H1 (cell line): ENCODE results near the gene GATA1. TPM values are rescaled to one million over a fixed set of nuclear protein-coding genes. Genes with fewer than 3 reads are reported as not detected.

Experiments
- CTCF ChIA-PET: fragments of 300-600 bp; sonication (Branson Sonifier 250); formaldehyde crosslinking; loops from one replicate; lab custom pipeline; 2021; ENCODE audit not compliant: partially characterized antibody; lab: Charles Lee
- POLR2A ChIA-PET: fragments of 300-600 bp; sonication (Branson Sonifier 250); formaldehyde crosslinking; loops from one replicate; lab custom pipeline; 2021; ENCODE audit warnings: inconsistent platforms; ENCODE audit not compliant: partially characterized antibody; lab: Charles Lee
- DNase-seq, 2 experiments: peaks; one replicate each; pipeline versions ENCODE4 v3.0.0 to v3.0.0-alpha.2; 2010 to 2022; ENCODE audit warnings: low spot score in 2 of 2, low read depth in 1 of 2, mixed read lengths in 1 of 2
- FAIRE-seq: peaks from 2 replicates; lab custom pipeline; 2011; peaks lifted over from hg19 to GRCh38; lab: Jason Lieb, UNC
- H2AFZ ChIP-seq: 2 replicates; pipeline ENCODE4 v1.8.1; 2012; ENCODE audit warnings: low read length, inconsistent platforms
- H2AK5ac ChIP-seq: 2 replicates; pipeline ENCODE4 v1.6.1; 2013; ENCODE audit warnings: low read depth, low read length
- H2BK120ac ChIP-seq: replicated peaks from 2 replicates; pipeline ENCODE3; 2013; ENCODE audit warnings: low read depth, low read length, inconsistent platforms
- H2BK12ac ChIP-seq: 2 replicates; pipeline ENCODE4 v1.6.1; 2013; ENCODE audit warnings: low read depth, low read length
- H2BK15ac ChIP-seq: 2 replicates; pipeline ENCODE4 v1.6.1; 2013; ENCODE audit warnings: low read length
- H2BK20ac ChIP-seq: 2 replicates; pipeline ENCODE4 v1.6.1; 2013; ENCODE audit warnings: low read length
- H2BK5ac ChIP-seq: 2 replicates; pipeline ENCODE4 v1.6.1; 2013; ENCODE audit warnings: low read depth, low read length
- H3K14ac ChIP-seq: 2 replicates; pipeline ENCODE4 v1.6.1; 2013; ENCODE audit warnings: inconsistent platforms; ENCODE audit not compliant: insufficient read length
- H3K18ac ChIP-seq: 2 replicates; pipeline ENCODE4 v1.6.1; 2013; ENCODE audit warnings: low read length; ENCODE audit errors: extremely low read depth
- H3K23ac ChIP-seq: 2 replicates; pipeline ENCODE4 v1.6.1; 2013; ENCODE audit warnings: inconsistent platforms; ENCODE audit not compliant: insufficient read length
- H3K23me2 ChIP-seq: 2 replicates; pipeline ENCODE4 v1.6.1; 2013; ENCODE audit warnings: low read depth, low read length
- H3K27ac ChIP-seq: 2 replicates; pipeline ENCODE4 v1.6.1; 2011; ENCODE audit warnings: low read depth, low read length, inconsistent platforms
- H3K27me3 ChIP-seq, 4 experiments: replicated peaks in 1 of 4; 1 replicate in 1 of 4; 2 replicates in 3 of 4; pipeline versions ENCODE4 v1.6.1 to v1.8.1; 2011 to 2013; ENCODE audit warnings: low read length in 3 of 4, mild to moderate bottlenecking in 3 of 4, inconsistent platforms in 2 of 4, mixed read lengths in 2 of 4, moderate library complexity in 1 of 4; ENCODE audit not compliant: control insufficient read depth in 3 of 4, insufficient read depth in 3 of 4; ENCODE audit errors: extremely low read depth in 1 of 4
- H3K36me3 ChIP-seq, 4 experiments: 2 replicates each; pipeline versions ENCODE4 v1.6.1 to v1.8.1; 2011 to 2013; ENCODE audit warnings: mild to moderate bottlenecking in 4 of 4, low read length in 3 of 4, moderate library complexity in 2 of 4, control low read depth in 1 of 4, inconsistent platforms in 1 of 4; ENCODE audit not compliant: insufficient read depth in 4 of 4, control insufficient read depth in 2 of 4
- H3K4ac ChIP-seq: replicated peaks from 2 replicates; pipeline ENCODE3; 2013; ENCODE audit warnings: low read length, low read depth, mixed read lengths, inconsistent platforms; ENCODE audit not compliant: insufficient read length
- H3K4me1 ChIP-seq, 4 experiments: replicated peaks in 1 of 4; 1 replicate in 1 of 4; 2 replicates in 3 of 4; pipeline versions ENCODE4 v1.6.1 to v1.8.1; 2011 to 2013; ENCODE audit warnings: low read length in 3 of 4, inconsistent platforms in 2 of 4, mixed read lengths in 1 of 4; ENCODE audit not compliant: insufficient read depth in 4 of 4, control insufficient read depth in 3 of 4
- H3K4me2 ChIP-seq, 2 experiments: 2 replicates each; pipeline versions ENCODE4 v1.6.1 to v1.8.1; 2011 to 2013; ENCODE audit warnings: low read depth in 2 of 2, low read length in 2 of 2, control low read depth in 1 of 2, inconsistent platforms in 1 of 2, mild to moderate bottlenecking in 1 of 2; ENCODE audit not compliant: insufficient read depth in 1 of 2
- H3K4me3 ChIP-seq, 4 experiments: fragments of 200-600, 300-600 bp in 1 of 4; sonication (generic), shearing (Covaris generic), sonication (Bioruptor Twin) in 1 of 4; 2 replicates each; pipeline versions ENCODE4 v1.5.1 to v1.8.1; 2011 to 2016; ENCODE audit warnings: low read length in 4 of 4, low read depth in 3 of 4, control low read depth in 2 of 4, inconsistent platforms in 2 of 4, mild to moderate bottlenecking in 2 of 4, mixed read lengths in 1 of 4, moderate library complexity in 1 of 4; ENCODE audit not compliant: insufficient read depth in 2 of 4; ENCODE audit errors: extremely low read depth in 1 of 4
- H3K56ac ChIP-seq: replicated peaks from 2 replicates; pipeline ENCODE3; 2013; ENCODE audit warnings: low read depth, mild to moderate bottlenecking, mixed read lengths, low read length, inconsistent platforms; ENCODE audit not compliant: insufficient read length
- H3K79me1 ChIP-seq: 2 replicates; pipeline ENCODE4 v1.6.1; 2013; ENCODE audit warnings: low read depth, low read length, control low read depth
- H3K79me2 ChIP-seq, 2 experiments: 2 replicates each; pipeline versions ENCODE4 v1.6.1 to v1.8.1; 2012 to 2013; ENCODE audit warnings: low read length in 2 of 2, mild to moderate bottlenecking in 2 of 2, inconsistent platforms in 1 of 2; ENCODE audit not compliant: insufficient read depth in 2 of 2, control insufficient read depth in 1 of 2
- H3K9ac ChIP-seq, 4 experiments: replicated peaks in 1 of 4; 1 replicate in 1 of 4; 2 replicates in 3 of 4; pipeline versions ENCODE4 v1.6.1 to v1.8.1; 2011 to 2013; ENCODE audit warnings: low read depth in 3 of 4, low read length in 3 of 4, control low read depth in 2 of 4, mild to moderate bottlenecking in 2 of 4, moderate library complexity in 2 of 4, inconsistent platforms in 1 of 4; ENCODE audit errors: extremely low read depth in 1 of 4
- H3K9me3 ChIP-seq, 2 experiments: 2 replicates each; pipeline versions ENCODE4 v1.6.1 to v1.8.1; 2012 to 2013; ENCODE audit warnings: mild to moderate bottlenecking in 2 of 2, moderate library complexity in 2 of 2, control low read depth in 1 of 2, inconsistent platforms in 1 of 2, low read depth in 1 of 2, low read length in 1 of 2, mixed read lengths in 1 of 2; ENCODE audit not compliant: insufficient read depth in 2 of 2
- H4K20me1 ChIP-seq, 2 experiments: replicated peaks in 1 of 2; 2 replicates each; pipeline versions ENCODE3 to v1.8.1; 2011 to 2013; ENCODE audit warnings: inconsistent platforms in 2 of 2, low read length in 2 of 2, mild to moderate bottlenecking in 1 of 2; ENCODE audit not compliant: insufficient read depth in 2 of 2, control insufficient read depth in 1 of 2
- H4K5ac ChIP-seq: 2 replicates; pipeline ENCODE4 v1.6.1; 2013; ENCODE audit warnings: low read length, low read depth, mixed read lengths, inconsistent platforms; ENCODE audit not compliant: insufficient read length
- H4K8ac ChIP-seq: 2 replicates; pipeline ENCODE4 v1.8.0; 2013; ENCODE audit warnings: mild to moderate bottlenecking, moderate library complexity, low read length, inconsistent platforms; ENCODE audit not compliant: insufficient read depth; ENCODE audit errors: extremely low read depth
- H4K91ac ChIP-seq: replicated peaks from 2 replicates; pipeline ENCODE3; 2013; ENCODE audit warnings: low read length, mixed read lengths, inconsistent platforms; ENCODE audit not compliant: insufficient read length
- EZH2 ChIP-seq: fragments of 200-600 bp; sonication (generic); IDR thresholded peaks from 2 replicates; pipeline ENCODE4 v1.7.1; 2012; ENCODE audit warnings: low read depth, mild to moderate bottlenecking, moderate library complexity, low read length, inconsistent platforms; ENCODE audit not compliant: severe bottlenecking
- JUND ChIP-seq: IDR thresholded peaks from 2 replicates; pipeline ENCODE4 v1.6.1; 2011; ENCODE audit warnings: mild to moderate bottlenecking, improper control_type of control experiment, low read length
- NANOG ChIP-seq: IDR thresholded peaks from 2 replicates; pipeline ENCODE4 v1.6.1; 2011; ENCODE audit warnings: low read length, low read depth, mild to moderate bottlenecking, inconsistent platforms; ENCODE audit not compliant: insufficient read depth, poor library complexity, severe bottlenecking
- SAP30 ChIP-seq: fragments of 300-600 bp; sonication (generic); IDR thresholded peaks from 2 replicates; pipeline ENCODE4 v1.7.1; 2012; ENCODE audit warnings: low read length, moderate library complexity, mild to moderate bottlenecking, inconsistent platforms; ENCODE audit not compliant: insufficient read depth, insufficient replicate concordance
- WGBS, 2 experiments: shearing (Covaris generic) in 1 of 2; methylation state at CpG; one replicate each; pipeline versions ENCODE4 v1.1.6 to v1.1.7; 2013 to 2015; ENCODE audit warnings: low lambda C conversion rate in 2 of 2, mixed read lengths in 2 of 2, inconsistent platforms in 1 of 2, low coverage in 1 of 2, missing lambda C conversion rate in 1 of 2; ENCODE audit not compliant: insufficient replicate concordance in 2 of 2, insufficient coverage in 1 of 2, insufficient read length in 1 of 2; ENCODE audit errors: extremely low coverage in 1 of 2, missing lambda C conversion rate in 1 of 2; 5-methylcytosine and 5-hydroxymethylcytosine counted together
- polyA plus RNA-seq, 7 experiments: library from polyadenylated mRNA; depleted of rRNA in 3 of 7; stranded (reverse) in 5 of 7; unstranded in 2 of 7; fragments of >200 nt in 5 of 7; fragments of 200-250 nt in 2 of 7; gene quantifications; 1 replicate in 5 of 7; 2 replicates in 1 of 7; 4 replicates in 1 of 7; pipeline versions ENCODE4 v1.2.1 to v1.2.3, GENCODE V29; 2011 to 2013; ENCODE audit warnings: missing spikeins in 2 of 7, mixed read lengths in 2 of 7
- total RNA-seq: library from RNA; stranded (reverse); fragmentation: NEBNext Ultra II Directional; extraction: Animal tissue kit (Norgen Biotek cat#: 25700); gene quantifications from 2 replicates; pipeline ENCODE4 v1.2.1, GENCODE V29; 2021

GATA1 gene
- total and polyA plus RNA-seq, 2 of the 8 experiments (the other 6 are each of a cell fraction or from before 2014, with no cell fraction given), result 0.05 TPM; not detected in 1

GRCh38 chrX:48813644-48814043 lies 27.3 kb downstream of the GATA1 start:
- CTCF ChIA-PET, result interaction anchor here (0.6 to 1.6 kb wide), 2 partner anchors 10 to 53 kb away, joined by 3 read pairs; no protein-coding TSS in a partner anchor
- POLR2A ChIA-PET, result interaction anchor here (1.1 kb wide), 1 partner anchor 13 kb away, joined by 3 read pairs; no protein-coding TSS in a partner anchor
- Histone ChIP-seq H3K36me3 (0 out of 8 replicates have a peak, but pooled peaks cover 0 to 3% (median 0%) of the 10 kb centered on the region in 4 experiments), H3K79me1 (no peaks in the 10 kb centered on the region), H3K27ac (no peak overlapping the region), H3K4ac (no peak overlapping the region), H4K91ac (no peak overlapping the region), H3K79me2 (no peaks in the 10 kb centered on the region), H4K8ac (no peak overlapping the region), H3K9ac (no peak overlapping the region), H2BK12ac (no peak overlapping the region), H2BK20ac (no peak overlapping the region), H3K18ac (no peak overlapping the region), H3K4me2 (no peak overlapping the region), H3K23ac (no peak overlapping the region), H2BK120ac (no peak overlapping the region), H3K9me3 (no peaks in the 10 kb centered on the region), H2AK5ac (no peak overlapping the region), H4K20me1 (no peaks in the 10 kb centered on the region), H3K56ac (no peak overlapping the region), H3K27me3 (no peaks in the 10 kb centered on the region), H3K14ac (no peak overlapping the region), H2AFZ (no peak overlapping the region), H3K23me2 (no peaks in the 10 kb centered on the region), H4K5ac (no peak overlapping the region), H2BK5ac (no peak overlapping the region), H3K4me1 (no peaks in the 10 kb centered on the region), H2BK15ac (no peak overlapping the region), H3K4me3 (no peak overlapping the region)
- FAIRE-seq (no peak), DNase-seq (no peak)
- no peak for TF ChIP-seq EZH2
- TF ChIP-seq SAP30, result no peak
- no peak for TF ChIP-seq NANOG
- TF ChIP-seq JUND, result no peak
- 86% methylated on average over 2 of the region's 8 CpGs; no CpG with 5 or more reads in 1 of the 2 experiments for WGBS, 2 experiments
